Inflammatory macrophage treated with lipopolysaccharide for 1 hour (primary cell): ENCODE measurements around the gene GALNT7.
"Not testable (repeated sequence)": the region's sequence is repeated elsewhere in the genome, so short reads cannot be mapped to it uniquely, and the experiment has no call there.

Source experiments
- DNase-seq, 2 donors: peaks; one replicate each; pipeline ENCODE4 v3.0.0-alpha.2; 2020 to 2022

GALNT7 gene

DNA sequence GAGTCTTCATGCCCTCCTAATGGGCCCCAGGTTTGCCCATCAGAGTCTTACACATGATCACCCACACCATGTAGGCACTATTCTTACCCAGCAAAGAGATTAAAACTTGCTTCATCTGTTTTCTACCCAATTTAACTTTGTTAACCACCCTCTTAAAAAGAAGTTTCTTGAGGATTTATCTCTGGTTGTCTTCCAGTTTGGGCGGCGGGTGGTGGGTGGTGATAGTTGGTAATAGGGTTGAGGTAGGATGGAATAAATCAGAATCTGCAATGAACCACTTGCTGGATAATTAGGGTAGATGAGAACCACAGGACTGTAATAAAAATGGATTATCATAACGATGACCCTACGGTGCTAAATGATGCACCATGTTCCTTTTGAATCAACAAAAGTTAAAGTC is 30.9 kb downstream of the GALNT7 start:
- no peak for DNase-seq

DNA sequence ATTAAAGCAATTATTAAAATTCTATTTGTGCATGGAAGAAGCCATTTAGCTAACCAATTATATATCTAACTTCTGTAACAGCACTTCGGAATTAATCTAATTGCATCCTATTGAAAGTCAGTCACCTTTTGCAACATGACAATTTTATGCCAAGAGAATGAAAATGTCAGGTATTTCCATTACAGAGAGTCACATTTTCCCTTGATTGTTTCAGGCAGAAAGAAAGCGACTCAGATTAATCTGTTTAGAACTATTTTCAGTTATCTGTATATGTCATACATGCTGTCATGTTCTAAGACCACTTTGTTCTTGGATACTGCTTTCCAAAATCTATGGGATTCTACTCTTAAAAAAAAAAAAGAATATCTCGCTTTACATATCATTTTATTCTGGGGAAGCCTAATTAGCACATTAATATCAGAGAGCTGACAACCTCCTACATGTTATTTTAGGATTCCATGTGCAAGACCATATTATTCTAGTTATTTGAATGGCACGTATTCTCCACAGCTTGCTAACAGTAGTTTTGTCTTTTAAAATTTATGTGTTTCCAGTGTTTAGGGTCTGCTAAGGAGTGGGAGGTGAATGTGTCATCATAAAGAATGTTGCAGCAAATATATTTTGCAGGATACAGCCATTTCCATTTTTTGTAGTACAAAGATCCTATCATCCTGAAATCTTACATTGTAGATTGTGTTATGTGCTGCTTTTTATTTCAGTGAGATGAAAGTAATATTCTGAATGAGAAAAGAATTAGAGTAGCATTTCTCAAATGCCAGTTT is 31.7 kb downstream of the GALNT7 start:
- no peak for DNase-seq

DNA sequence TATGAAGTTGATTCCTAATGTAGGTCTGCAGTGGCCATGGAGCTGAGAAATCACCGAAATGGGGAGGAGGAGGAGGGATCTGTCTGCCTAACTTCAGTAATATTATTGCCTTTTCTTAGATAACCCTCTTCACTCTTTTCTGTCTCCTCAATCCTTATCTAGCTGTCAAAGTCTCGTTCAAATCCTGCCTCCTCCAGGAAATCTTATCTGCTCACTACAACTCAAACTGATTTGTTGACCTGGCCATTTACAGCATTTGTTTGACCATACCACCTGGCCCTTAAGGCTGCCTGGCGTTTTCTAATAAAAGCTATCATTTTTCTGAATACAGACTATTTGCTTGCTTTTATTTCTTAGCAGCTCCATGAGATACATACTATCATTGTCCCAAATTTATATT is 33.8 kb downstream of the GALNT7 start:
- DNase-seq: no peak

DNA sequence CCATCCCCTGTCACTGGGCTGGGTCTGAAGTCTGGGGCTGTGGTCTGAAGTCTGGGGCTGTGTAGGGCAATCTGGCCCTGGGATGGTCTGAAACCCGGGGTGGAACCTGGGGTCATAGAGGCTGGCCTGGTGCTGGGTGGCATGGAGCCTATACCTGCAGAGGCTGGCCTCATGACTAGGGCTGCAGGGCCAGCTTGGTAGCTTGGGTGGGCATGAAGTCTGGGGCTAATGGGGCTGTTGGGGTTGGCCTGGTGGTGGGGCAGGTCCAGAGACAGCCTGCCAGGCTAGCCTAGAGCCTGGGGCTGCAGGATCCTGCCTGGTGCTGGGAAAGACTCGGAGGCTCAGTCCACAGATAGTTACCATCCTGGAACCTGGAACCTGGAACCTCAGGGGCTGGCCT is 37.0 kb downstream of the GALNT7 start:
- no peak for DNase-seq

DNA sequence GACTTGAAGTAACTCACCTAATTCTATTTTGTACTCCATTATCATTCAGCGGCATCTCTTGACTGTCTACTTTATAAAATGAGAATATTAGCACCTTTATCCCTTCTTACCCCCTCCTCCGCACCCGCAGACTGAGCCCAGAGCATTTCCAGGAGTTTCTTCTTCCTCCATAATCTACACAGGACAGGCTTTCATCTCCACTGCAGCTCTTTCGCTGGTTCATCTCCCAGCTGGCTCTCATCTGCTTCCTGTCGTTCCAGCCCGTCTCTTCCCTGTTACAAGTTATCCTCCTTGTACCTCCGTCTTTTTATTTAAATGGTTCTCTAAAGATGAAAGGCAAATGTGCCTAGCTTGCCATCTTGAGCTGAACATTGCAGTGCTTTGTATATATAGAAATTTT is 39.8 kb downstream of the GALNT7 start:
- no peak for DNase-seq

DNA sequence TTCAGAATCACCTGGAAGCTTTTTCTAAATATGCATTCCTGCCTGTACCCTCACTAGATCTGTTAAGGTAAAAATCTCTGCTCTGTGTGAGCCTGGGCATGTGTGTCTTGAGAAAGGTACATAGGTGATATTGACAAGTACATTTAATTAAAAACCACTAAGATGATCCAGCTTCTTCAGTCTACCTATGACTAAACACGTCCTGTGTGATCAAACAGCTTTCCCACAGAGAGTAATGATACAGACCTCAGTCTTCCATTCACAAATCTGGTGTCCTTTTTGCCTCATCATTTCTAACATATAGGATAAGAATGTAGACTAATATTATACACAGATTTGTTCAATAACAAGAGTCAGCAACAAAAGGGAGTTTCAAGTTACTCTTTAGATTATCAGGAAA is 42.6 kb downstream of the GALNT7 start:
- no peak for DNase-seq

DNA sequence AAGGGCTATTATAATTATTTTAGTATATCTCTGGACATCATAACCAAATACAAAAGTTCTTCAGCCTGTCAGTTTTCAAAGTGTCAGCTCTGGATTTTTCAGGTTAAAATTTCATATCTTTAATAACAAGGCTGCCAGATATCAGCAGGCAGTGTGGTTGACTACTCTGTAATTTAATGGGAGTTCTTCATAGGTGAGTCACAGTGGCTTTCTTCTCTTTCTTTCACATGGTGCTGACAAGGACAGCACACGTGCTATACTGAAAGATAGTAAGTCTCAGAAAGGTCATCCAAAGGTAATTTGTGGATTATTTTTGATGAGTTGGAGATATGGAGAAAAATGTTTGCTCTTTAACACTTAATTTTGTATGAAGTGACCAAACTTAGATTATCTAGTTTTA is 43.2 kb downstream of the GALNT7 start:
- DNase-seq: no peak

DNA sequence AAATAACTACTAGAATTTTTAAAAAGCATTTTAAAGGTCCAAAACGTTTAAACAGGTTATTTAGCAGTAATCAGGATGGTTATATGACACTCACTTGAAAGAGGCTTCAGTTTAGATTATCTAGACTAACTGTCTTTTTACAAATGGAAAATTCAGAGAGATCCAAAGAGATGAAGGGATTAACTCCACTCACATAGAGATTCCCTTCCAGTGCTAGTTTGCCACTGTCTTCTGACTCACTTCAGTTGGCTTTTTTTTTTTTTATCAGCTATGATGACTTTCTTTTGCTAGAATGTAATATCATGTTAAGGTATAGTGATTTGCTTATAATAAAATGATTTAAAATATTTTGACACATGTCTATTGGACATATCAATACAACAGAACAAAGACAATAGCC is 43.8 kb downstream of the GALNT7 start:
- no peak for DNase-seq

DNA sequence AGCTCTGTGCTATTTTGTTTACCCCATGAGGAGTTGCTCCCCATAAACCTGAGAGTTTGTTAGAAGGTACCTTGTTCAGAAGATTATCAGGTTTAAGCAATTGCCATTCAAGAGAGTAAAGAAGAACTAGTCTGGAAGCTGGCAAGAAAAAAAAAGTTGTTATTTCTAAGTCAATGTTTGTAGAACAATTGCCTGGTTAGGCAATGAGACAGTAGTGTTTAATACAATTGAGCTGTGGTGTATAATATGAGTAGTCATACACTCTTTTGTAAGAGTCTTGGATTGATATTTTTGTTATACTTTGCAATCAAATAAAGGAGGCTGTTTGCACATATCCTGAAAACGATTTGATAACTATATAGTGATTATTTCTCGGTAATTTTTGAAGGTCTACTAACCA is 44.7 kb downstream of the GALNT7 start:
- DNase-seq: no peak

DNA sequence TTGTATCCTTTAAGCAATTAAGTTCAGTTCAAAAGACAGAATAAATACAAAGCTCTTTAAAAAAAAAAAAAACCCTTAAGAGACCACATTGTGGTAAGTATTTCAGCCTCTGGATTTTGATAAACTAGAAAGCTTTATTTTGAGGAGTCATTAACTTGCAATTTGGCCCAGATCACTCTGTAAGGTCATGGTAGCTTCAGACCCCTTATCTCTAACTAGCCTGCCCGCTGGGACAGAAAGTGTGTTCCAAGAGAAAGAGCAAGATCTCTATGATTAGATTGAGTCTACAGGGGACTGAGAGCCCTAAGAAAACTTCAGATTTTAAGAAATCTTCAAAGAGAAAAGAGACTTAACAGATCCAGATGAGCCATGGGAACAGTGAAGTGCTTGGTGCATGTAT is 45.6 kb downstream of the GALNT7 start:
- no peak for DNase-seq

DNA sequence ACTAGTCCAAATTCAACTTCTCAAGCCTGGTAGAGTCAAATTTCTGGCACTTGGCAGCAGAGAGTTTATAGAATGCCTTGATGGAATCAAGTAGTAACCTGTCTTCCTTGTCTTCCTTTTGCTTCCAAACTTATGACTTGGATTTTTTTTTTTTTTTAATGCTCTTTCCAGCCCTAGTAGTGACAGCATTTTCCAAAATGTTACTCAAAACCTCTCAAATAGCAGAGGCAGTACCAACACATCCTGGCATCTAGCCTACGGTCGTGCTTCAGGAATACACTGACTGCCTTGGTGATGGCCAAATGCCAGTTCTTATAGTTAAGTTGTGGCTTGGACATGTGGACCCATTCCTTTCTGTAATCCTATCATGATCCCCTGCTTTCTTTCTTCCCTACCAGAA is 46.0 kb downstream of the GALNT7 start:
- no peak for DNase-seq

DNA sequence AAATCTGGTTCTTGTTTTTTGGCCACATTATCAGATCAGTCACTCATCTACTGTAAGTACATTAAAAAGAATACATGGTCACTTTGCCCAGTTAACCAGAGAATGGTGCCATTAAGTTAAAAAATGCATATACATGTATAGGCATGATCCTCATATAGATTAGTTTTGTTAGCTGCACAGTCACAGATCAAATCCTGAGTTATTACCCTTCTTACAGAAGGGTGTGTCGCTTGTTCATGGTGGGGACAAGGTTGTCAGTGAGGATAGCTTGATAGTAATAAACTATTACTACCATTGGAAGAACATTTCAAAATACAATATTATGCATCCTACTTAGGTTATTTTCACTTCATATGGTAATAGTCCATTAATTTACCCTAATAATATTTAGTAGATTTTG is 48.5 kb downstream of the GALNT7 start:
- DNase-seq: no peak

DNA sequence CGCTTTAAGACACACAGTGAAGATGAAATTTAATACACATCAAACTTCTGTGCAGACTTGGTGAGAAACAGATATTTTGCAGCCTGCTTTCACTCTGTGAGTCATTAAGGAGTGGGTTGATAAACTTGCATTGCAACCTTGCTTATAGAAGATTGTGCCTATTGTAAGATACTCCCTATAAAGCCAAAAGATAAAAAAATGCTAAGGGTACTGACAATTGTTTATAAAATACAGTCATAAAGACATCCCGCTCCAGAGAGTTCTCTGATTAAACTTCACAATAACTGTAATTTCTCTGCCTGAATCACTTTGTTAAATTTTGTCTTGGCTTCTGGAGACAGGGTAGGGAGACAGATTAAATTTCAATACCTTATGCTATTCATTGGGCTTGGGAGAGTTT is 49.1 kb downstream of the GALNT7 start:
- peak; percentile 23 to 25 for DNase-seq

DNA sequence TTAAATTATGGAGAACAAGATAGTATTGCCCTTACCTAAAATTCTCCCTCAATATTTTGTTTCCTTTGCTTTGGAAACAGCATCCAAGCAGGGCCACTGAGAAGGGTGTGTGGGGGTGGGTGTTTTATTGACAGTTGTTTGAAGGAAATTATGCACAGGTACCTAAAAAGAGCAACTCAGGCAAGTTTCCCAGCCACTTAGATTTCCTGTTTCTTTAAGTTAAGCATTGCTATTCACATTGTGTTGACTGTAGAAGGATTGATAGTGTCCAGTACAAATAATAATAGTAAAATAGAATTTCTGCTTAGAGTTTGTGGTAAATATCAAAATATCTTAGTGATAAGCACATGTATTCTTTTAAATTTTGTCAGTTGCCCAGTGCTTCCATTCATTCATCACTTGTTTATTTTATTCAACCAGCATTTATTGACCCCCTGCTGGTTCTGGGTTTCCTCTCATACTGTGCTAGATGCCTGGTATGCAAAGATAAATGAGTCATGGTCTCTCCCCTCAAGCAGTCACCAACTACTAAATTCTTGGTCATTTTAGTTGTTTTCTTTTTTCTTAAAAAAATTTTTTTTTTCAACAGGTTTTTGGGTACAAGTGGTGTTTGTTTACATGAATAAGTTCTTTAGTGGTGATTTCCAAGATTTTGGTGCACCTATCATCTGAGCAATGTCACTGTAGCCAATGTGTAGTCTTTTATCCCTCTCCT is 50.0 kb downstream of the GALNT7 start:
- no peak for DNase-seq

DNA sequence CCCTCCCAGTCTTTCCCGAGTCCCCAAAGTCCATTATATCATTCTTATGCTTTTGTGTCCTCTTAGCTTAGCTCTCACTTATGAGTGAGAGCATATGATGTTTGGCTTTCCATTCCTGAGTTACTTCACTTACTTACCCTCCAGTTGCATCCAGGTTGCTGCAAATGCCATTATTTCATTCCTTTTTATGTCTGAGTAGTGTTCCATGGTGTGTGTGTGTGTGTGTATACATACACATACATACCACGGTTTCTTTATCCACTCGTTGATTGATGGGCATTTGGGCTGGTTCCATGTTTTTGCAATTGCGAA is 50.5 kb downstream of the GALNT7 start:
- not testable (repeated sequence) for DNase-seq

DNA sequence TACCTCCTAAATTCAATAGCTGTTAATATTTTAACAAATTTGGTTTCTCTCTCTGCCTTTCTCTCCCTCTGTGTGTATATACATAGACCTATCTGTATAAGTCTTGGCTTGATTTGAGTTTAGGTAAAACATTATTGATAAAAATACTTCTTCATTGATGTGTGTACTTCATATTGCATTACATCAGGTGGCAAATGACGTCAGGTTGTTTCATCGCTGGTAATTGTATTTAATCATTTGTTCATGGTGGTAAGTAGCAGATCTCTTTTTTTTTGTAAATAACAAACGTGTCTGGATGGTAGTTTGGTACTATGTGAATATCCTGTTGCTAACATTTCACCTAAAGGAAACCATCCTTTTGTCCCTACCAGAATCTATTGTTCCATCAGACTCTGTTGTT is 55.1 kb downstream of the GALNT7 start:
- DNase-seq: no peak

DNA sequence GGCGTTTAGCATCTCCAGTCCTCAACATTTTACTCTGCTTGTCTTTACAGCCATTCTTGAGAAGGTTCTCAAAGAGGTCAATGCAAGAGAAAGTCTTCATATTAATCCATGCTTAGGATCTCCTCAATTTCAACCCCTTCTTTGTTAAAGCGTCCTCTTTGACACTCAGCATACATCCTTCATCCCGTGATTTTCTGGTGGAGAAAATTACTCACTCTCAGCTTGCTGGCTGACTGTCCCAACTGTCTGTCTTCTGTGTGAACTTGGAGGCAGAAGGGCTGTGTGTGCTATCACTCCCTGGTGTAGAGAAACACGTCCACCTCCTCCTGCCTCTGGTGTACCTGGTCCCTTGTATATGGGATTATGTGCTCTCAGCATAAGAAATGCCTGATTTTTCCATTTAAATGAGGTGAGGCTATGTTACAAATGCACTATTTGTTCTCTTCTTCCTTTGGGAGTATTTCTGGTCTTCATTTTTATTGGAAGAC is 57.8 kb downstream of the GALNT7 start:
- no peak for DNase-seq

DNA sequence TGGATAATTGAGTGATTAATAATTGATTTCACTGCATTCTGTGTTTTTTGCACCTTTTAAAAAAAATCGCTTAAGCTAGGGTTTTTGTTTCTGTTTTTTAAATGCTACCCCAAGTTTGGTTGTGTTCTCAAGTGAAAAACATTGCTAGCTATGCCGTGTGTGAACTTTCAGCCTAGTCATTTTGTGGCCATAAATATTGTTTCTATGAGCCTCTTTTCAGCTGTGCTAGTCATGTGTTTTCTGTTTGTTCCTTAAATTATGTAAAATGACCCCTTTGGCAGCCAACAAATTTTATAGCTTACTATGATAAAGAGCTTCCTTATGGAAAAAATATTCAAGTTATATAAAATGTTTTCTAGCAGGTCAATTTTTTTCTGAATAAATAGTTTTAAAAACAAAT is 59.1 kb downstream of the GALNT7 start:
- no peak for DNase-seq

DNA sequence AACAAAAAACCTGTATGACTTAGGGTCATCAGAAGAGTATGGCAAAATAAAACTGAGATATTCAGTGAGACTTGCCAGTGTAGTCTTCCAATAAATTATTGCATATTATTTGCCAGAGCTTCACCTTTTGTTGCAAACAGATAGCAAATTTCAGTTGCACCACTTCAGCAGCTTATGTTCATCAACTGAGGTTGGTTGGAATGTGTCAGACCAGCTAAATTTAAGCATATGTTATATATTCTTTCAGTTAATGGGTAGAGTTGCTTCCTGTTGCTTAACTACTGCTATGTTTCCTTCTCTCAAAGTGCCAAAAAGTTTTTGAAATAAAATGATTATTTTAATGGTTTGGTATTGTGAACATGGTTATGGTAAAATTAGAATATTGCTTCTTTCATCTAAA is 61.5 kb downstream of the GALNT7 start:
- no peak for DNase-seq

DNA sequence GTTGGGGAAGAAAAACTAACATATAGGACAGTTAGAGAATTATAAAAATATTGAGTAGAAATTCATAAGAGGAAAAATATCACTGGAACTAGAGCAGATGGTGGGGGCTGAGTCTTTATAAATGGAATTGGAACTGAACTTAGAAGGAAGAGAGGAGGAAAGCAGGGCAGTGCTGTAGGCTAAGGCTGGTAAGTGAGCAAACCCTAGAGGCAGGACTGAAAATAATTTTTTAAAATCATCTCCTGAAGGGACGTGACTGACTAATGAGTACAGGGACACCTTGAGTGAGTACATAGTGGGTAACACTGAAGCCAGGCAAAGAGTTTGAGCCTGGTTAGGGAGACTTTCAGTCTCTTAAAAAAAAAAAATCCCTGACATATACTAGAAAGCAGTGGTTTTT is 63.3 kb downstream of the GALNT7 start:
- DNase-seq: peak; percentile 17 to 33

DNA sequence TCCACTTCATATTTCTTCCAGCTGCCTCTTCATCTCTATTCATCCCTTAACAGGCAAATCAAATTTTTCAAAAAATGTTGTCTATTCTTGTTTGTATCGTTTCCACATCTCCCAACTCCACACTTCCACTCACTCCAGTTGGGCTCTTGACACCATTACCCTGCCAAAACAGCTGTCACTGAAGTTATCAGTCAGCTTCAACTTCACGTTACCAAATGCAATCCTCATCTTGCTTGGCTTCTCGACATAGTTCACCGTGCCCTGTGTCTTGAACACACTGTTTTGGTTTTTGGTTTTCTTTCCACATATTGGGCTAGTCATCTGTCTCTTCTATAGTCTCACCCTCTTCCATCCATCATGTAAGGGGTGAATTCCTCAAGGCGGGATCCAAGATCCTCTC is 65.2 kb downstream of the GALNT7 start:
- DNase-seq: no peak

DNA sequence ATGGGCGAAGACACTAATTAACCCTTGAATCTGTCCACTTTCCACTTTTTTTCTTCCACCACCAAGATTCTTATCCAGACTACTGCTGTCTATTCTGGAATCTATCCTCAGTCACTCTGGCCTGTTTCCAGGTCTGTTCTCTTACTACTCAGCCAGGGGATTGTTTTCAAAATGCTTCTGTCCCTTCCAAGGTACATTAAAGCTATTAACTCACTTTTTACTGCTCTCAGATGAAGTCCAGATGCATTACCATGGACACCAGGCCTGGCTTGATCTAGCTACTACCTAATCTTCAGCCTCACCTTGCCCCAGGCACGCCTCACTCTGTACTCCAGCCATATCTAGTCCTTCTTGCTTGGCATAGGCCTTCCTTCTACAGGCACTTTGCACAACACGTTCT is 66.4 kb downstream of the GALNT7 start:
- no peak for DNase-seq

DNA sequence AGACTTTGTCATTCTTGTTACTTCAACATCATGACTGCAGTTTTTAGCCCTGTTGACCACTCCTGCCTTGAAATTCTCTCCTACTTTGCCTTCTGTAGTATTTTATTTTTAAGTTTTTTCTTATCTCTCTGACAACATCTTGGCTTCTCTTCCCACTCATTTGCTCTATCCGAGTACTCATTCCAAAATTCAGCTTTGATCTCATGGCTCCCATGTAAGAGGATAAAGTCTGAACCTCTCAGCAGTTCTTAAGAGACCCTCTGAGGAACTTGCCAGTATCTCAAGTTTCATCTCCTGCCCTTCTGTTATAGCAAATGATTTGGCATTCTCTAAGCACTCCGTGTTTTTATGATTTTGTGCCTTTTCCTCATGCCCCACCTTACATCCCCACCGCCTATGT is 67.7 kb downstream of the GALNT7 start:
- no peak for DNase-seq

DNA sequence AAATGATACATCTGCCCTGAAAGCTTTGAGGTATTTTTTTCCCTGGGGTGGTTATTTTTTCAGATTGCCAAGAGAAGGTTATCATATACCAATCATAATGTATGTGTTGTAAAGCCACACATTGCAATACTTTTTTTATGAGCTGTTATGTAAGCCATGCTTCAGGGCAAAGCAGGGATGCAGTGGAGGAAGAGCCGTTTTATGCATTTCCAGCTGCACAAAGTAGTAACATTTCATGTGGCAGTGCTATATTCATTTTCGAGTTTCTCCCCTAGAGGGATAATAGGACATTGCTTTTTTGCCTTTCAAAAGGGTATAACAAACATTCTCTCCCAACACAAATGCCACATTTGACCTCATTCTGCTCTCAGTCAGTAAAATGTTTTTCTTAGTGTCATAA is 68.5 kb downstream of the GALNT7 start:
- DNase-seq: no peak

DNA sequence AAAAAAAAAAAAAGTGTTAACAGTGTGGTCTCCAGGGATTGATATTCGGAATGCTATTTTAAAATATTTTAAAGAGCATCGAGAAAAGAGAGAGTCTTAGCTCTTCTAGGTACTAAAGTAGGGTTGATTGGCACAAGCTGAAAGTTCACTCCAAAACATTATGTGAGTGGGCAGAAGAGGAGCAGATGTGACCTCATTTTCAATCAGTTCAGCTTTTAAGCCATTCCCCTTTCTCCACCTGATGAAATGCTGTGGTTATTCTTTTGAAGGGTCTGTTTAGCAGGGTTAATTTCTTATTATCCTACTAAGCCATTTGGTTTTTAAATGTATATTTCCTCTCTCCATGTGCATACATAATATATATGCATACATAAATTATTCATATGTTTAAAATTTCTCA is 69.2 kb downstream of the GALNT7 start:
- peak; percentile 22 to 47 for DNase-seq
